D721Med (cell line): ENCODE data around the gene EMX2.
"Not testable (repeated sequence)": the region's sequence is repeated elsewhere in the genome, so short reads cannot be mapped to it uniquely, and the experiment has no call there.

ENCODE experiments used
- DNase-seq: peaks from one replicate; pipeline ENCODE4 v3.0.0; 2011; ENCODE audit warnings: low spot score; ENCODE audit not compliant: insufficient read length
- FAIRE-seq: peaks from 2 replicates; lab custom pipeline; 2011; peaks lifted over from hg19 to GRCh38; lab: Jason Lieb, UNC
- TF ChIP-seq, protein P1 (sequence below): IDR thresholded peaks from 2 replicates; pipeline ENCODE4 v1.5.1; 2012; ENCODE audit warnings: mild to moderate bottlenecking, control low read depth; ENCODE audit not compliant: insufficient read depth; ENCODE audit errors: missing control alignments

The EMX2 gene

DNA sequence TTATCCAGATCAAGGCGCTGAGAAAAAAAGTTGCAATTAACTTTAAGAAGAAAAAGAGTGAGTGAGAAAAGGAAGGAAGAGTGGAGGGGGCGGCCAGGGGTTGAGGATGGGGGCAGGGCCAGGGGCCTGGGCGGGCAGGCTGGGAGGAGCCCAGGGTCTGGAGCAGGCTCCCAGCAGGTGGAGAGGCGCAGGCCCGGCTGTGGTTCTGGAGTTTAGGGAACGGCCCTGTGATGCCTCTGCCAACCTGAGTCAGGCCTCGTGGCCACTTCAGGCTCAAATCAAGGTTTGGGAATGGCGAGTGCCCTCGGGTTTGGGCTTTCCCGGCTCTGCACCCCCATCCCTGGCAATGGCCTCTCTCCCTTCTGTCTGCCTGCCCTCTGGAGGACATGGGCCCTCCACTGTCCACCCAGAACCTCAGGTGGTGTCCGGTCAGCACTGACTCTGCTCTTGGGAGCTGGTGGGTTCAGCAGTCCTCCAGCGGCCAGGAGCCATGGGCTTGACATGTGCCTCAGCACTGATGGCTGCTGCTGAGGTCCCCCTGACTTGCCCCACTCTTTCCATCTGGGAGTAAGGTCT, 41.0 kb upstream of the EMX2 start:
- DNase-seq (no peak), FAIRE-seq (no peak)
- TF ChIP-seq, protein P1, sequence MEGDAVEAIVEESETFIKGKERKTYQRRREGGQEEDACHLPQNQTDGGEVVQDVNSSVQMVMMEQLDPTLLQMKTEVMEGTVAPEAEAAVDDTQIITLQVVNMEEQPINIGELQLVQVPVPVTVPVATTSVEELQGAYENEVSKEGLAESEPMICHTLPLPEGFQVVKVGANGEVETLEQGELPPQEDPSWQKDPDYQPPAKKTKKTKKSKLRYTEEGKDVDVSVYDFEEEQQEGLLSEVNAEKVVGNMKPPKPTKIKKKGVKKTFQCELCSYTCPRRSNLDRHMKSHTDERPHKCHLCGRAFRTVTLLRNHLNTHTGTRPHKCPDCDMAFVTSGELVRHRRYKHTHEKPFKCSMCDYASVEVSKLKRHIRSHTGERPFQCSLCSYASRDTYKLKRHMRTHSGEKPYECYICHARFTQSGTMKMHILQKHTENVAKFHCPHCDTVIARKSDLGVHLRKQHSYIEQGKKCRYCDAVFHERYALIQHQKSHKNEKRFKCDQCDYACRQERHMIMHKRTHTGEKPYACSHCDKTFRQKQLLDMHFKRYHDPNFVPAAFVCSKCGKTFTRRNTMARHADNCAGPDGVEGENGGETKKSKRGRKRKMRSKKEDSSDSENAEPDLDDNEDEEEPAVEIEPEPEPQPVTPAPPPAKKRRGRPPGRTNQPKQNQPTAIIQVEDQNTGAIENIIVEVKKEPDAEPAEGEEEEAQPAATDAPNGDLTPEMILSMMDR: no peak

DNA sequence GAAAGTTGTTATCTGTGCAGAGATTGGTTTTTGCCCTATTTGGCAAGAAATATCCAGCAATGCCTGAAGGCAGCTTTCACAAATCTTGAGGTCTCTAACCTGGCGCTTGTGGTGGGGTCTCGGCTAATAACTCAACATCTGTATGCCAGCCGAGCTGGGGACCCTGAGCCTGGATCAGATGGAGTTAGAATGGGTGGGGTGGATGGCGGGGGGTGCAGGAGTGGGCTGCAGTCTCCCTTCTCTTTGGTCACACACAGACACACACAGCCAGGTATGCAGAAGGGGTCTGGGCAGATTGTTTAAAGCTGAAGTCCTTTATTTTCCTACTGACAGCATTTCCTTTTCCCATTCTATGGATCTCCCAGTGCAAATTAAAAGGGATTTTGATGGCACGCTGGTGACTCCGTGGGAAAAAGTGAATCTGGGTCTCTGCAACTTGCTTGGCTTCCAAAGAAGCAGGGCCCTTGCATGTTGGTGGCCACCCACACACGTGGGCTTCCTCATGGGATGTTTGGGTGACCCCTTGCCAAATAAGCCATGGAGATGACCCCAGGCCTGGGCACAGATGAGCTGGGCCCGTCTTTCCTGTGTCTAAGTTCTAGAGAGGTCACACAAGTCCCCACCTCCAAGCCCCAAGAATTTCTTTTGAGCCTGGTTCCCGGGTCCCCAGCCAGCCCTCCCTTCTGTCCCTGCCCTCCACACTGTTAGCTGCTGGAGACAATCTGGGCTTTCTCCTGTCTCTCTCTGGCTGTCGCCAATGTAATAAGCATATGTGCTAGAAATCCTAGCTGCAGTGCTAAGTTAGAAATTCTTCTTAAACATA, 39.9 kb upstream of the EMX2 start:
- DNase-seq: no peak
- TF ChIP-seq, protein P1: no peak
- FAIRE-seq: no peak

DNA sequence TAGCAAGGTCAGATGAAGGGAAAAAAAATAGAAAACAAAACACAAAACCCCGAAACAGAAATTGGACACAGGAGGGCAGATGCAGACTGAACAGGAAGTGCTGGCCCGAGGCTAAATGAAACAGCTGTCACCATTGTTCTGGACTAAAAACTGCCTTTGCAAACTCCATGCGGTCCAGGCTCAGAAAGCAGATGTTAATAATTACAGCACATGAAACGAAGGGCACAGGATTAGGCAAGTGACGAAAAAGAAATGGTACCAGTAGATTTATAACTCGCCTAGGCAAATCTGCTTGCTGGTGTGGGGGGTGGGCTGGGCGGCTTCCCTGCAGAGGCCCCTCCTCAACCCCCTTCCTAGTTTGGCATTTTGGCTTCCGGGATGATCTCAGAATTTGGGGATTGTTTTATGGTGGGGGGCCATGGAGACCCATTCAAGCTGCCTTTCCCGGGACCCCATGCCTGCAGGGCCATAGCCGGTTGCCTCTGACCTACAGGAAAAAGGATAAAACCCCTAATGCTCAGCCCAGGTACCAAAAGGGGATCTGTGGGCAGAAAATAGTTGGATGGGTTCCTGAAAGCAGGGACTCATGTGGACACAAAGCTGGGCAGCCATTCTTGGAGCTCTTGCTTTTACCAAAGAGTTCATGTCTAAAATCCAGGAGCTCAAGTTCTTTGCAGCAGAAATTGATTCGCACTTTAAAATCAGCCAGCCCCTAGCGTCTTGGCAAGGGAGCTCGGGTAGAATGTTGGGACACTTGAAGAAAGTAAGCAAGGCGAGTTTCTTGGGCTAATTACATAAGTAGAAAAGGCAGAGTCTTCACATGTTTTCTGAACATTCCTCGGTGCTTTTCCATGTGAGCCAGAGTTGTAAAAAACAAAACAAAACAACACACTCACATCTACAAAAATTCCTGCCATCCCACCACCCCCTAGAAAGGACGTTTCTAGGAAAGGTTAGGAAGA, 39.0 kb upstream of the EMX2 start:
- TF ChIP-seq, protein P1: no peak
- FAIRE-seq (no peak), DNase-seq (no peak)

DNA sequence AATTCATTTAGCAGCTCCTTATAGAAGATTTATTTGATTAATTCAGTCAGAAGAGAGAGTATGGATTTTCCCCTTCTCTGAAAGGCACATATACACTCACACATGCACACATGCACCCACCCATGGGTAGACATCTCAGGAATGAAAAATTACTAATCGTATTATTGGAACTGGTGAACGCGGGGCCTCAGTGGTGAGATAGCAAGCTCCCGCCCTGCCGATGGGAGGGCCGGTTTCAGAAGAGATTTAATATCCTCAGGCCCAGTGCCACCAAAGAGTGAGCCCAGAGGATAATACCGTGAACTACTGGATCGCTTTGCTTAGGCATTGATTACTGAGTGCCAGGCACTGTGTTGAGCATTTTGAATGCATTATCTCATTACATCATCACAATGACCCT, 38.0 kb upstream of the EMX2 start:
- TF ChIP-seq, protein P1: no peak
- FAIRE-seq (no peak), DNase-seq (no peak)

DNA sequence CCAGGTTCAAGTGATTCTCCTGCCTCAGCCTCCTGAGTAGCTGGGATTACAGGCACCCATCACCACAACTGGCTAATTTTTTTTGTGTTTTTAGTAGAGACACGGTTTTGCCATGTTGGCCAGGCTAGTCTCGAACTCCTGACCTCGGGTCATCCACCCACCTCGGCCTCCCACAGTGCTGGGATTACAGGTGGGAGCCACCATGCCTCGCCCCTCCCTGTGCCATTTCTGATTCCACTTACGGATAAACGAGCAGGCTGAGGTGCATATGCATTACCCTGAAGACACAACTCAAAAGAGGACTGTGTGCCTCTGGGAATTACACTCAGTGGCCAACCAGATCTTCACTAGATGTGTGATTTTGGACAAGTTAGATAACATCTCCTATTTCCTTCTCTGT, 35.5 kb upstream of the EMX2 start:
- not testable (repeated sequence) for DNase-seq, FAIRE-seq

DNA sequence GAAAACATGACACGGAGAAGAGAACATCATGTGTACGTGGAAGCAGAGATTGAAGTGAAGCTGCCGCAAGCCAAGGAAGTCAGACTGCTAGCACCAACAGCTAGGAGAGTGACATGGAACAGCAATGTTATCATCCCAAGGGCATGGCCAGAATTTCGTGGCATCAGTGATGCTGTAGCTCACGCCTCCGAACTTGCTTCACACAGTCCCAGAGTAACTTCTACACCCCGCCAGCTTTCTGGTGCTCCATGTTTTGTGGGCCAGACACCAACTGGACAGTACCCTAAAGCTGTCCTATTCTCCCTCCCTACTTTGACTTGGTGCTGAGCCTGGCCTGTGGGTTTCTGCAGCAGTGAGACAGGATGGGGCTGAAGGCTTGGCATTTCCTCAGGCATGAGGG, 33.0 kb upstream of the EMX2 start:
- no peak for FAIRE-seq
- TF ChIP-seq, protein P1: no peak
- no peak for DNase-seq
